Adrenal gland (tissue), 12 donors: ENCODE data around the gene EED. TPM values are rescaled to one million over a fixed set of nuclear protein-coding genes. Genes with fewer than 3 reads are reported as not detected.

ENCODE experiments used
- DNase-seq, 7 donors: peaks; one replicate each; pipeline ENCODE4 v3.0.0-alpha.2; 2019 to 2020
- H3K27ac ChIP-seq, 5 donors: fragments of 200-600 bp; sonication (generic) in 4 of 5; 1 replicate in 3 of 5; 2 replicates in 2 of 5; pipeline versions ENCODE4 v1.5.1 to v1.8.0; 2016 to 2020; ENCODE audit warnings: mild to moderate bottlenecking in 1 of 5
- H3K27me3 ChIP-seq: fragments of 200-600 bp; 2 replicates; pipeline ENCODE4 v1.8.0; 2021
- H3K36me3 ChIP-seq, 2 donors: fragments of 200-600 bp; replicated peaks in 1 of 2; 1 replicate in 1 of 2; 2 replicates in 1 of 2; pipeline versions ENCODE4 v1.5.1 to v1.8.0; 2018 to 2022
- H3K4me1 ChIP-seq, 2 donors: fragments of 200-600 bp; replicated peaks in 1 of 2; 1 replicate in 1 of 2; 2 replicates in 1 of 2; pipeline versions ENCODE4 v1.5.1 to v1.8.0; 2018 to 2021
- H3K4me3 ChIP-seq, 4 donors: fragments of 200-600 bp; sonication (generic) in 3 of 4; one replicate each; pipeline ENCODE4 v1.5.1; 2016 to 2018
- H3K9me3 ChIP-seq, 3 donors: fragments of 200-600 bp; sonication (generic) in 1 of 3; replicated peaks in 1 of 3; 1 replicate in 2 of 3; 2 replicates in 1 of 3; pipeline versions ENCODE4 v1.5.1 to v1.8.0; 2016 to 2021
- POLR2A ChIP-seq, 2 donors: fragments of 450-650 bp; IDR thresholded peaks; one replicate each; pipeline ENCODE4 v1.6.1; 2017; ENCODE audit warnings: antibody characterized with exemption in 2 of 2, mild to moderate bottlenecking in 2 of 2, moderate library complexity in 1 of 2
- WGBS, 4 donors: extraction: QIAGEN DNeasy Blood & Tissue Kit in 2 of 4; methylation state at CpG; one replicate each; pipeline versions ENCODE4 v1.1.5 to v1.1.7; 2013 to 2017; 5-methylcytosine and 5-hydroxymethylcytosine counted together
- intact Hi-C, 2 donors: fragments of 100-400 bp; cut with DNase I; formaldehyde crosslinking; loops; one replicate each; pipeline versions ENCODE4 v1.14.1 to v1.15.0; 2022 to 2023
- polyA plus RNA-seq, 3 donors: library from polyadenylated mRNA; stranded (reverse); fragments of 200-250 nt in 2 of 3; fragments of 350-450 nt in 1 of 3; fragmentation: Illumina TruSeq in 1 of 3; extraction: RNeasy Lipid Tissue Mini Kit (QIAGEN cat#74804) in 1 of 3; gene quantifications; one replicate each; pipeline ENCODE4 v1.2.3, GENCODE V29; 2013 to 2014
- total RNA-seq, 9 donors: library from RNA; depleted of rRNA in 4 of 9; stranded (reverse); fragments of >200 nt in 4 of 9; fragments of 120-200 nt in 1 of 9; fragmentation: NEBNext Ultra II Directional in 1 of 9; extraction: Animal tissue kit (Norgen Biotek cat#: 25700) in 1 of 9; gene quantifications; one replicate each; pipeline versions ENCODE4 v1.1.0 to v1.2.4, GENCODE V29; 2013 to 2023
- TF ChIP-seq, protein P1 (sequence below), 6 experiments: fragments of 450-650 bp in 4 of 6; fragments of 200-600 bp in 2 of 6; sonication (generic) in 1 of 6; IDR thresholded peaks; 1 replicate in 5 of 6; 2 replicates in 1 of 6; pipeline versions ENCODE4 v1.5.1 to v1.8.0; 2016 to 2021; ENCODE audit warnings: antibody characterized with exemption in 6 of 6, mild to moderate bottlenecking in 2 of 6, moderate library complexity in 1 of 6
- donor health status: healthy with polysubstance abuse.
- donor health status: Bipolar disorder and iron deficiency.
- donor health status: DM: yes; HTN: yes; CAD: no.
- donor health status: DM: no; HTN: no; CAD: no.
- donor health status: DM: no; HTN: no; CAD: no.
- donor health status: DM: yes; HTN: yes; CAD: no.

The EED gene
- total and polyA plus RNA-seq, 12 donors: 8.5 to 21.6 (median 16.5) TPM

- no peaks in the 10 kb centered on the region for H3K4me1 ChIP-seq
- no peaks in the 10 kb centered on the region for H3K27me3 ChIP-seq
- no peak overlapping the region for H3K27ac ChIP-seq
- H3K36me3 ChIP-seq: no peaks in the 10 kb centered on the region
- DNase-seq: no peak
- no peak overlapping the region for H3K4me3 ChIP-seq
- 45 to 69% (median 52%) methylated on average over 2 of the region's 2 CpGs for WGBS, 4 donors
- no peak for TF ChIP-seq POLR2A (IDR thresholded peaks at IDR 0.05)
- TF ChIP-seq, protein P1, sequence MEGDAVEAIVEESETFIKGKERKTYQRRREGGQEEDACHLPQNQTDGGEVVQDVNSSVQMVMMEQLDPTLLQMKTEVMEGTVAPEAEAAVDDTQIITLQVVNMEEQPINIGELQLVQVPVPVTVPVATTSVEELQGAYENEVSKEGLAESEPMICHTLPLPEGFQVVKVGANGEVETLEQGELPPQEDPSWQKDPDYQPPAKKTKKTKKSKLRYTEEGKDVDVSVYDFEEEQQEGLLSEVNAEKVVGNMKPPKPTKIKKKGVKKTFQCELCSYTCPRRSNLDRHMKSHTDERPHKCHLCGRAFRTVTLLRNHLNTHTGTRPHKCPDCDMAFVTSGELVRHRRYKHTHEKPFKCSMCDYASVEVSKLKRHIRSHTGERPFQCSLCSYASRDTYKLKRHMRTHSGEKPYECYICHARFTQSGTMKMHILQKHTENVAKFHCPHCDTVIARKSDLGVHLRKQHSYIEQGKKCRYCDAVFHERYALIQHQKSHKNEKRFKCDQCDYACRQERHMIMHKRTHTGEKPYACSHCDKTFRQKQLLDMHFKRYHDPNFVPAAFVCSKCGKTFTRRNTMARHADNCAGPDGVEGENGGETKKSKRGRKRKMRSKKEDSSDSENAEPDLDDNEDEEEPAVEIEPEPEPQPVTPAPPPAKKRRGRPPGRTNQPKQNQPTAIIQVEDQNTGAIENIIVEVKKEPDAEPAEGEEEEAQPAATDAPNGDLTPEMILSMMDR (IDR thresholded peaks at IDR 0.05): no peak
- intact Hi-C loops: loop anchor here (10.0 kb wide), 2 partner anchors 352 to 612 kb away; partner anchors contain the start of gene CCDC83 (in 1 of the 2)
- H3K9me3 ChIP-seq: no peaks in the 10 kb centered on the region
Measured at GRCh38 chr11:86206337-86206695, 38.2 kb upstream of the EED start.

DNA sequence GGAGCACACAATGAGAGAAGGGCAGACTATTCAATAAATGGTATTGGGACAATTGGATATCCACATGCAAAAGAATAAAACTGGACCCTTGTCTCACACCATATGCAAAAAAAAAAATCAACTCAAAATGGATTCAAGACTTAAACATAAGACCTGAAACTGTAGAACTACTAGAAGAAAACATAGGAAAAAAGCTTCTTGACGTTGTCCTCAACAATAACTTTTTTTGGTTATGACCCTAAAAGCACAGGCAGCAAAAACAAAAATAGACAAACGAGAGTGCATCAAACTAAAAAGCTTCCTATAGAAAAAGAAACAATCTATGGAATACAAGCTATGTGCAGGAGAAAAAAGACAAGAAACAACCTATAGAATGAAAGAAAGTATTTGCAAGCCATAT is 37.1 kb upstream of the EED start:
- intact Hi-C loops: loop anchor here (10.0 kb wide), 2 partner anchors 353 to 613 kb away; partner anchors contain the start of gene CCDC83 (in 1 of the 2)

GRCh38 chr11:86208572-86208971 is 36.0 kb upstream of the EED start:
- DNase-seq: no peak
- H3K4me1 ChIP-seq: no peaks in the 10 kb centered on the region

More for the DNA sequence above, 37.1 kb upstream of the EED start:
- no peak for DNase-seq
- Histone ChIP-seq H3K27me3 (no peaks in the 10 kb centered on the region), H3K36me3 (no peaks in the 10 kb centered on the region), H3K9me3 (no peaks in the 10 kb centered on the region), H3K4me1 (no peaks in the 10 kb centered on the region), H3K4me3 (no peak overlapping the region), H3K27ac (no peak overlapping the region)
- WGBS, 4 donors: 87 to 93% (median 89%) methylated on average over 2 of the region's 2 CpGs
- TF ChIP-seq POLR2A (IDR thresholded peaks at IDR 0.05): no peak
- TF ChIP-seq, protein P1 (IDR thresholded peaks at IDR 0.05): no peak

GRCh38 chr11:86209806-86210657 is 34.5 kb upstream of the EED start:
- Histone ChIP-seq H3K4me1 (no peaks in the 10 kb centered on the region), H3K27me3 (no peaks in the 10 kb centered on the region), H3K9me3 (no peaks in the 10 kb centered on the region), H3K27ac (no peak overlapping the region), H3K36me3 (no peaks in the 10 kb centered on the region), H3K4me3 (no peak overlapping the region)
- TF ChIP-seq, protein P1 (IDR thresholded peaks at IDR 0.05): no peak
- no peak for TF ChIP-seq POLR2A (IDR thresholded peaks at IDR 0.05)
- DNase-seq: no peak
- intact Hi-C loops: loop anchor here (10.0 kb wide), 2 partner anchors 355 to 615 kb away; partner anchors contain the start of gene CCDC83 (in 1 of the 2)
- 91 to 97% (median 93%) methylated on average over 9 of the region's 9 CpGs for WGBS, 4 donors

More at GRCh38 chr11:86208572-86208971, 36.0 kb upstream of the EED start:
- no peak overlapping the region for H3K27ac ChIP-seq
- H3K36me3 ChIP-seq: no peaks in the 10 kb centered on the region
- TF ChIP-seq POLR2A (IDR thresholded peaks at IDR 0.05): no peak
- no peaks in the 10 kb centered on the region for H3K9me3 ChIP-seq
- no peaks in the 10 kb centered on the region for H3K27me3 ChIP-seq
- intact Hi-C loops: loop anchor here (10.0 kb wide), 2 partner anchors 354 to 614 kb away; partner anchors contain the start of gene CCDC83 (in 1 of the 2)
- no peak overlapping the region for H3K4me3 ChIP-seq
